ENCODE measurements around the gene RSRC1.
"Not testable (repeated sequence)": the region's sequence is repeated elsewhere in the genome, so short reads cannot be mapped to it uniquely, and the experiment has no call there.

RSRC1 gene

DNA sequence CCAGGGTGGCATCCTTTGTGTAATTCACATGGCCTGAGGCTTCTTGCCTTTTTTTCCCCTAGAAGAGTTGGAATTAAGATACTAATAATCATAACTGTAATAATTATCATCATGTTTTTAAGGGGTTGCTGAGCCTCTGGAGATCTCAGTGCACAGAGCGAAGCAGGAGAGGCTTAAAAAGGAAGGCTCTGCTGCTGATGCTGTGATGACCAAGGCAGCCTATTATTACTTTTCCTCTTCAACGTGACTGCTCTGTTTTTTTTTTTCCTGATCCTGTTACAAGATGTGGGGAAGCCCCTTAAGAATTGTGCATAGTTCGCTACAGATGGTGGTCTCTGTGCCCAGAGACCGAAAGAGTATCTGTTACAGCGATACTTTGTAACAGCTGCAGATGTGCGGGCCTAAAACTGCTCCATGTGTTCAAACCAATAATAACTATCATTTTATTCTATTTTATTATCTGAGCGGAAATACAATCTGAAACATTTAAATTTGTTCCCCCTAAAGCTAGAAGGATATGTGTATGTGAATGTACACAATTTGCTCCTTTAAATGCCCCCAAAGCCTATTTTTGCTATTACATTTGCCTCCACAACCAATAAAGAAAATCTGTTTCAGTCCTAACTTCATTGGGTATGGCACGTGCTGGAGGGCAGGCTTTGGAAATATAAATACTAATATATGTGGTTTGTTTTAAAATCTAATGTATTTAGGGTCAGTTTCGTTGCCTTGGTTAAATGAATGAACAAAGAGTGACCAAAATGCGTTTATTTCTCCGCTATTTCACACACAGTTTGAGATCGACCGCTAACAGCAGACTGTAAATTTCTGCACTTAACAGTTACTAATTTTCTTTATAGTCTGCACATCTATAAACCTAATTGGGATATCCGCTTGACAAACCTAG lies 8.3 kb upstream of the RSRC1 start:
- DNase-seq (ENCODE audit: low spot score), result no peak

DNA sequence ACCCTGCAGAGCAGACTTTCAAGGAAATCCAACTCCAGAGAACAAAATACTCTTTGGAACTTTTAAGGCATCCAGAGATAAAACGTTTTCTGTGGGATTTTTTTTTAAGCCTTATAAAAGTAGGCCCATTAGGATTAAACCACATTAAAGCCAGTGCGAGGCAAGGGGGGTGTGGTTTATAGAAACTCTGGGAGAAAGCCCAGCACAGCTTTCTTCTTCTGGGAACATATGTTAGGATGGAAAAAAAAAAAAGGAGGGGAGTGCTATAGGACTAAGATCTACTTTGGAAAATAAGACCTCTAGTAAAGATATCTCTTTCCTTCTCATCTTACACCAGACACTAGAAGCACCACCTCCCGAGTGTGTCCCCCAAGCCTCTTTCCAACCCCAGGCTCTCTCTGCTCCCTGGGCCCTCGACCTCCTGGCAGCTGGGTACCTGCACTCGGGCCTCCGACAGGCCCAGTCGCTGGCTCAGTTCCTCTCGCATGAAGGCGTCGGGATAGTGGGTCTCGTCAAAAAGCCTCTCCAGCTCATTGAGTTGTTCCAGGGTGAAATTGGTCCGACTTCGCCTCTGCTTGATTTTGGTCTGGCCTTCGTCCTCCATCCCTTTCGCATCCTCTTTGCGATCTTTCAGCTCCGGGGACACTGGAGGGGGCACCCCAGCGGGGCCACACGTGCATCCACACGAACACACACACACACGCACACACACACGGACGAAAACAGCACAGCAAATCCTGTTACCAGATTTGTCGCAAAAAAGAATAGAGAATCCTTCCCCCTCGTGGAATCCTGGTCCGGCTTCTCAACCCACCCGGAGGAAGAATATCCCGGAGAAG lies 7.4 kb upstream of the RSRC1 start:
- DNase-seq (ENCODE audit: low spot score), result no peak

DNA sequence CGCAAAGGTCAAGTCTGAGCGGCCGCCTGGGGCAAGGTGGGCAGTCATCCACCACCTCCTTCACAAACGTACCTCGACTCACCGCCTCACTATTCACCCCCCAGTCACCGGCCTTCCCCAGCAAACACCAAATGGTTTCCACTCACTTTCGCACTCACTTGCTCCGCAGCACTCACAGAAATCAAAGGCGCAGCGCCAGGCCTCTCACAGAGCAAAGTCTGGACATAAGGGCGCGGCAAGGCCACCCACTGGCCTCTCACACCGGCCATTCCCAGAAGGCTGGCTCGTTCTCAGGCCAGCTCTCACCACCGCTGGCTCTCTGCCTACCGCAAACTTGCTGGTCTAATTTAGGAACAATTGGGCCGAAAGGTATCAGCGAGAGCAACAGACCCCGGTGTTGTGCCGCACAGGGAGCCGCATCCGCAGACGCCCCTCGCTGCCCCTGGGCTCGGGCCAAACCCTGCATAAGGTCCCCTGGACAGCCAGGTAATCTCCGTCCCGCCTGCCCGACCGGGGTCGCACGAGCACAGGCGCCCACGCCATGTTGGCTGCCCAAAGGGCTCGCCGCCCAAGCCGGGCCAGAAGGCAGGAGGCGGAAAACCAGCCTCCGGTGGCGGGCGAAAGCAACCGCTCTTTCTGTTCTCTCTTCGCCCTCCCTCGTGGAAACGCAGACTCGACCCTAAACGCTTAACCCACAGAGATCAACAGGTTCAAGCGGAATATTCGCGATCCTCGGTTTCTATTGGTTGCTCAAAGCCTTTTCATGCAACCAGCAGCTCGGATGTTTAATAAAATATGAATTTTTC lies 6.6 kb upstream of the RSRC1 start:
- DNase-seq (ENCODE audit: low spot score), result no peak

DNA sequence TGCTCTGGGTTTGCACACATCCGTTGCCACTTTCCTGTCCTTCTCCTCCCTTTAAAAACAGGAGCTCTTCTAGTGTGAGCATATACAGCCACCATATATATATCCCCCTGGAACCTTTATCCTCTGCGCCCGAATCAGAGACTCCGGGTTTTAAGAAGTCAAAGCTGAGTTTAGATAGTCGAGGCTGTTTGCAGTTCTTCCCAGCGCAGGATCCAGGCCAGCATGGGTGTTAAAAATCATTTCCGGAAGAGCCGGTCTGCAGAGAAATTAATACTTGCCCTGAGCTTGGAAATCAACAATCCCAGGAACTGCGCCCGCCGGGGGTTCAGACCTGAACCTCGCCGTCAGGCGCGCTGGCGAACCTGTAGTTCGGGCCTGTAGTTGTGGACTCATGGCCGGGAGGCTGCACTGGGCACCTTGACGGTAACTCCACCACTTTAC lies 6.0 kb upstream of the RSRC1 start:
- no peak for DNase-seq (ENCODE audit: low spot score)

DNA sequence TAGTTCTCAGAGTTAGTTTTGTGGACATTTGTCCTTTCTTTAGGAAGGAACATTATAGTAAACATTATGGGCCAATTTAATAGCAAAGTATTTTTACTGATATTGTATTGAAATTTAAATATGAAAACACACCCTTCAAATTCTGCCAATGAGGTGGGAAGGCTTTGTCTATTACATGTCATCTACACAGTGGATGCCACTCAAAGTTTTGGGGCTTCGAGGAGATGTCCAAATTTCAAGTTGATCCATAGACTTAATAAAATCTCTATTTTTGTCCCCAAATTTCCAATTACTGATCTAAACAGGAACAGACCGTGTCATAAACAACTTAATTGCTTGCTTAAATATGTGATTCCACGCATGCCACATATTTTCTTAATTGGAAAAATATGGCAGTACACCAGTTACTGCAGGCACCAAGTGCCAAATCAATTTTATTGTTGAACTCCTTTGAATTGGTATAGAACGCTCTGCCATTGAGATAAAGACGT lies 5.4 kb upstream of the RSRC1 start:
- peak; percentile 17 for DNase-seq (ENCODE audit: low spot score)

DNA sequence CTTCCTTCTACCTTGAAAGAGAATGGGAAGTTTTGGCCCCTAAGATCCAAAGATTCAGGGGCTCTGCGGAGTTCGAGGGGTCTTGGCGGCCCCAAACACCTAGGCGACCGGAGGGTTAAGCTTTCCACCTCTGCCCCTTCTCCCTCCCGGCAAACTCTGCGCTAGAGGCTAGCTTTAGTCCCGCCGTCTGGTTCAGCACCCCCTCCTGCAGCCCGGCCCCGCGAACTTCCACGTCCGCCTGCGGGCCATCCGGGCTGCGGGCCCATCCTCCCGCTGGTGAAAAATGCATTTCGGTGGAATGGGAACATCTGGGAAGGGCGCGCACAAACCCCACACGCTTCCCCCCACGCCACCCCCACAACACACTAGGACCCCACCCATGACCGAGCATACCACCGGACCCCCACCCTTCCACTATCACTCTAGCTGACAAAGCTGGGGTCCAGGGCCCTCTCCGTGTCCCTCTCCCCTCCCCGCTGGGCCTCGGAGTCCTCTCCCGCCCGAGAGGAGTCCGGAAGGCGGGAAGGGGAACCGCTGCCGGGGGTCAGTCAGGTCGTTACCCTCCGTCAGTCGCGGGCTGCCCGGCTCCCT lies 4.7 kb upstream of the RSRC1 start:
- no peak for DNase-seq (ENCODE audit: low spot score)

DNA sequence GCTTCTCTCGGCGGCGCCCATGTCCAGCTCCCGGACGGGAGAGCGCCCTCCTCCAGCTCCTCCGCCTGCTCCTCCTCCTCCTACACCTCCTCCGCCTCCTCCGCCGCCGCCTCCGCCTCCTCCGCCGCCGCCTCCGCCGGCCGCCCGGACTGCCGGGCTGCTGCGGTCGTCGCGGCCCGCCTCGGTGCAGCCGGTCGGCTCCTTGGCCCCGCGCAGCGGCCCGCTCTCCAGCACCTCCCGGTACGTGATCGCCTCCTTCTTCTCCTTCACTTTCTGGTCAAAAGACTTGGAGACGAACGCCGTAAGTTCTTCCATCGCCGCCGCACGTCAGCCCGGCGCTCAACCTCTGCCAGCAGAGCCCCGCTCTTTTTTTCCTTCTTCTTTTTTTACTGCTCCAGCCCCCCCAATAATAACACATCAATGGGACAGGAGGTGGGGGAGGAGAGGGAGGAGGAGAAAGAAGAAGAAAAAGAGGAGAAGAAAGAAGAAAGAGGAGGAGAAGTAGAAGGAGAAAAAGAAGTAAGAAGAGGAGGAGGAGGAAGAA lies 4.1 kb upstream of the RSRC1 start:
- DNase-seq (ENCODE audit: low spot score), result no peak

DNA sequence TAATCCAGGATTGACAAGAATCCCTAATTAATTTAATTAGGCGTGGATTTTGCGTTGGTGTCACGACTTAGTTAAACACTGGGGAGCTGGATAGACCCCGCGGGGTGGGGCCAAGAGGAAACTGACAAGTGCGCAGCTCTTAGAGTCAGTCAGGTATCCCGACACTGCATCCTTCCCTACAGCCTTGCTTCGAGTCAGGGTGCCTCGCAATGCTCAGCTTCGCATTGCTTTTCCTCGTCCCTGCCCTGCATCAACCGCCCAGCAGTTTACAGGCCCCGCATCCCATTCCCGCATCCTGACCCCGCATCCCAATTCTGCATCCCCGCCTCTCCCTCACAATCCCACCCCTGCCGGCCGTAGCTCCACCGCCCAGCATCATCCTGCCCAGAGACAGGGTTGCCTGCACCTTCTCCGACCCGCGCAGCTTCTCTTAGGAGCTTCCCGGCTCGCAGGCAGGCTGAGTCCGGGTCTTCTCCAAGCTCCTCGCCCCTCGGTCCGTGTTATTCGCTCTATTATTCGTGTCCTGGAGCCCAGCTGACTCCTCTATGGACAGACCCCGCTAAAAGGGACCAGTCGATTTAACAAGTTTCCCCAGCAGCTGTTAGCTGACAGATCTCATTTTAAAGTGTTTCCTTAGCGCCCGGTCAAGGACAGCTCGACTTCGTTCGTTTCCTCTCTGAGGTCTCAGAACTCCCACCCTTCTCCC lies 3.0 kb upstream of the RSRC1 start:
- DNase-seq (ENCODE audit: low spot score), result peak; percentile 14

DNA sequence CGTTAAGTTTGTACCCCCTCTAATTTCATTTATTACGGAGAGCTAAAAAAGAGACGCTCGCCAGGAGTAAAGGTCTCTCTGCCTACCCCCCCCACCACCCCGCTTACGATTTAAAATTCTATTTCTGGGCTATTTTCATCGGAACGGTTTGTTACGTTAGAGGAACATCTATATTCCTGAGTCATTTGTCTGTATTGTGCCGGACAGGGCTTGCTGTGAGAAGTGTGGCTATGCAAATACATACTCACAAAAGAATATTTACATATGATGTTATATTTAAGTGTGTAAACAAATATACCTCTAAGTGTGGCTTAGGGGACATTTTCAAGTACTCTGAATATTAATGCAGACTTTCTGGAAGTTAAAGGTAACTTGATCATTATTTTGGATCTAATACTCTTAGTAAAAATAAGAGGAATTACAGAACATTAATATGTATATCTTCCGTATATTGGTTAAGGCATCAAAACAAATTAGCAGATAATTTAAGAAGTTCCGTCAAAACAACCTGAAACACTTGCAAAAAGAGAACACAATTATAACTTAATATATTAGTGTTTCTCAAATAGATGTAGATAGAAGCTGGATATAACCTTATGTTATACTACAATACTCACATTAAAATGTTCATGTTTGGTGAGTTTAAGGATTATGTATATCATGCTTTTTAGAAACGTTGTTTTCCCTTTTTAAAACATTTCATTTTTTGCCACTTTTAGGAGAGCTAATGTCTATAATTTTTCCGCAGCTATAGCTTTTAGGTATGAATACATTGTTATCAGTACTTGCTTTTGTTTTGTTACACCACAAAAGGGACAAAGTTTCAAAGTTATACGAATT lies 2.1 kb upstream of the RSRC1 start:
- DNase-seq (ENCODE audit: low spot score), result peak; percentile 17

DNA sequence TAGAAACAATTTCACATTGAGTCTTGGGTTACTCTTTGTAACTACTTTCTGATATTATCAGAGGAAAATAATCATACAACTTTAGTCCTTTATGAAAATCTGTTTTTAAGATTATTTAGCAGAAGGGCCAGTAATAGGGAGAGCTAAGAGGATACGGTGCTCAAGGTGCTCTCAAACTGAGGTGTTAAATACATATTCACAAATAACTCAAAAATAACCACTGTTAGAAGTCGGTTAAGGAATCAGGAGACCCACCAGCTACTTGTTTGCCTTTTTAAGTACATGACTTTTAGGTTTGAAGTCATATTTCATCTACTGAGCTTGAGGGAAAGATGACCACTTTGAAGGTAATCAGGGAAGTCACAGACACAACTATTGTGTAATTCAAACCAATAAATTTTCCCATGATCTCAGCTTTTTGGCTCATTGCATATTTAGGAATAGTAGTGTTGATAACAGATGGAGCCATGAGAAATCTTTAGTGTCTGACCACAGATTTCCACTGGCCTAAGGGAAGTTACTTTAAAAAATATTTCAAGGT lies 1.4 kb upstream of the RSRC1 start:
- DNase-seq (ENCODE audit: low spot score), result peak; percentile 12

DNA sequence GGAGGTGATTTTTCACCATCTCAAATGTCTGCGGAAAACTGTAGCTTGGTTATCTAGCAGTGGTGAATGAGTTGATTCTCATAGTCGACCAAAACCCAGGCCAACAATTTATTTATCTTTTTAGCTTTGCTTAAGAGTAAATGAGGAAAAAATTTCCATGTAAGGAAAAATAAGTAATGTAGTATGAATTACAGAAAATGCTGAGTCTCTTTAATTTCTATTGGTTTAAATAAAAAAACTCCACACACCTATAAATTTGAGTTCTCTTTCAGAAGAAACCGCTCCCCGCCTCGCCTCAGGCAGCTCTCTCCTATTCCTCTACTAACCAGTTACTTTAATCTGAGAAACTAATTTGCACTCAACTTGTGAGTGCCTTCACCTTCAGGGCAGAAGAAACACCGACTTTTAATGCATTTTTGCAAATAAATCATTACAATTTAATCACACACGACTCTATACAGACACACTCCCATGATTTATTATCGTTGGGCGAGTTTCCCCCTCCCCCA lies 540 bp upstream of the RSRC1 start:
- no peak for DNase-seq (ENCODE audit: low spot score)

DNA sequence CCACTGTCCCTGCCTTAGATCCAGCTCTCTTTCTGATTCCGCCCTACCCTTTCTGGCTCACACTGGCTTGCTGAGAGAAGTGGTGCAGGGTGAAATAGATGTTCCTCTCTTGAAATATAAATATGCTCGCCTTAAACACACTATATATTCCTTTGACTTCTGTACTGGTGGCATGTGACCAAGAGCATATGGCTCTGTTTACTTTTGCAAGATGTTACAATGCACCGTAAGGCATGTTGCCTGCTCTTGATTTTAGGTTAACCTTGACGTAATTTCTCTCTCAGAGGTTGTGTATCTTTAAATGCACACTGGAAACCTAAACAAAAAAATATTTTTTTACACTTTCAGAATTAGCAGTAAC lies 749 bp downstream of the RSRC1 start:
- DNase-seq (ENCODE audit: low spot score), result no peak

DNA sequence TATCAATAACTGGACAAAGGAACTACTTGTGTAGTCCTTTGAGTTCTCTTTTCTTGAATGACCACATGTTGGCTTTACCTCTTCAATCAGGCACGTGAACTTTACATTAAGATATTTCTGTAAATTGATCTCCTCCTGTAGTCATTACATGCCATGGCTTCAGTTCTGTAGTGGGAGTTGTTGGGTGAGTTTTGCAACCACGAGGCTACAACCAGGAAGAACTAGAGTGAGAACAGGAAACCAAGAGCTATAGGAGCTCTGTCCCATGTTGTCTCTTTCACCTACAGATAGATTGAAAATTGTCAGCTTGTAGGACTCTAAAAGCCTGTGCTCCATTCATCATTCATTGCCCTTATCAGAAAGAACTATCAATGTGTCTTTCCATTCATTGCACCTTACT lies 2.0 kb downstream of the RSRC1 start:
- DNase-seq (ENCODE audit: low spot score), result no peak

DNA sequence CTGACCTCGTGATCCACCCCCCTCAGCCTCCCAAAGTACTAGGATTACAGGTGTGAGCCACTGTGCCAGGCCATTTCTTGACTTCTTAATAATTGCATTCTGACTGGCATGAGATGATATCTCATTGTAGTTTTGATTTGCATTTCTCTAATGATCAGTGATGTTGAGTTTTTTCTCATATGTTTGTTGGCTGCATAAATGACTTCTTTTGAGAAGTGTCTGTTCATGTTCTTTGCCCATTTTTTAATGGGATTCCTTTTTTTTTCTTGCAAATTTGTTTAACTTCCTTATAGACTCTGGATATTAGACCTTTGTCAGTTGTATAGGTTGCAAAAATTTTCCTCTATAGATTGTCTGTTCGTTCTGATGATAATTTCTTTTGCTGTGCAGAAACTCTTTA lies 3.7 kb downstream of the RSRC1 start:
- not testable (repeated sequence) for DNase-seq (ENCODE audit: low spot score)

DNA sequence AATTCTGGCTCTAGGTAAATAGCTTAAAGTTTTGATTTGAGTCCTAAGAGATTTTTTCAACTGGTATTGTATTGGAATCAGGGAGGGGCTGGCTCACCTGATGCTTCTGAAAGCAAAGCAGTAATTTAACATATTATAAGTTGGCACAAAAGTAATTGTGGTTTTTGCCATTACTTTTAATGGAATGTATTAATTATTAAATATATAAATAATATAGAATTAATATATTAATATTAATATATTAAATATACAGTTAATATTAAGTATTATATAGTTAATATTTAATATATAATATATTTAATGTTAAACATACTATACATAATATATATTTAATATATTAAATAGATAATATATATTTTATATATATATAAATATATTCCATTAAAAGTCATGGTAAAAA lies 10.4 kb downstream of the RSRC1 start:
- DNase-seq (ENCODE audit: low spot score), result no peak

DNA sequence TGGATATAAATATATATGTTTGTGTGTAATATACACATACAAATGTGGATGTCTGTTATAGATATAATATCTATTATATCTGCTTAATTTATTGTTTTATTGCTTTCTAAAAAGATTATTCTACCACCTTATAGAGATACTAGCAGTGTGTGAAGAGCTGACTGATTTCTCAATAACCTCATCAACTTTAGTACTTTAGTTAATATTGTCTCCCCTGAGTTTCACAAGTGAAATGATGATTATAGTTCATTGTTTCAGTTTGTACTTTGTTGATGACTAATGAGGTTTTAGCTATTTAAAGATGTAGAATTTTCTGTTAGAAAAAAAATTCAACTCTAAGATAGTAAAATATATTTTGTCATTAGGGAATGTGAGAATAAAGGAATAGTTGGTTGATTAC lies 11.4 kb downstream of the RSRC1 start:
- no peak for DNase-seq (ENCODE audit: low spot score)

DNA sequence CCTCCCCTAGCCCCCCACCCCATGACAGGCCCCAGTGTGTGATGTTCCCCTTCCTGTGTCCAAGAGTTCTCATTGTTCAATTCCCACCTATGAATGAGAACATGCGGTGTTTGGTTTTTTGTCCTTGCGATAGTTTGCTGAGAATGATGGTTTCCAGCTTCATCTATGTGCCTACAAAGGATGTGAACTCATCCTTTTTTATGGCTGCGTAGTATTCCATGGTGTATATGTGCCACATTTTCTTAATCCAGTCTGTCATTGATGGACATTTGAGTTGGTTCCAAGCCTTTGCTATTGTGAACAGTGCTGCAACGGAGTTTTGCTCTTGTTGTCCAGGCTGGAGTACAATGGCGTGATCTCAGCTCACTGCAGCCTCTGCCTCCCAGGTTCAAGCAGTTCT lies 12.8 kb downstream of the RSRC1 start:
- not testable (repeated sequence) for DNase-seq (ENCODE audit: low spot score)

DNA sequence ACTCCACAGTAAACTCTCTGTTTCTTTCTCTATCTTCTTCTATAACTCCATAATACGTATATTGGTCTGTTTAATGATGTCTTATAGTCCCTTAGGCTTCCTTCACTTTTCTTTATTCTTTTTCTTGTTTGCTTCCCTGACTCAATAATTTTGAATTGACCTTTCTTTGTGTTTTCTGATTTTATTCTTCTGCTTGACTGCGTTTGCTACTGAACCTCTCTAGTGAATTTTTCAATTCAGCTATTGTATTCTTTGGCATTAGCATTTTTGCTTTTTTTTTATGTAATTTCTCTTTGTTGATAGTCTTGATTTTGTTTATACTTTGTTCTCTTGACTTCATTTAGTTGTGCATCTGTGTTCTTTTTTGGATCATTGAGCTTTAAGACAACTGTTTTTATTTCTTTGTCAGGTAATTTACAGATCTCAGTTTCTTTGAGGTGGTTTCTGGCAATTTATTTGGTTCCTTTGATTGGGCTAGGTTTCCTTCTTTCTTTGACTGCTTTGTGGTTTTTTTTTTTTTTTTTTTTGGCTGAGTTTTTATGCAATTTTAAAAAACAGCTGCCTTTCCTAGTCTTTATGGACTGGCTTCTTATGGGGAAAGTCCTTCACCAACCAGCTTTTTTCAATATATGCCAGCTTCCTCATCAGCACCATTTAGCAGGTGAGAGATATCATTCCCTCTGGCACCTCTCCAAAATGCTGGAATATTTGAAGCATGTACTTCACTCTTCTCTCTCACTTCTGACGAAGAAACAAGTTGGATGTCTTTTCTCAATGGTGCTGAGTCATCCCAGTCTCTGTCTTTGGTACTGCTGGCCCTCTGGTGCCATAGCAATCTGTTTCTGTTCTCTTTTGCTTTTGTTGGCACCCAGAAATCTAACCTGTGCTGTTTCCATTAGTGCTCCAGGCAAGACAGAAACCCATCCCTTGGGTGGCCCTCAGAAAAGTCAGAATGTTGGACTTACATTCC lies 17.6 kb downstream of the RSRC1 start:
- DNase-seq (ENCODE audit: low spot score), result peak; percentile 39

Measured in hematopoietic multipotent progenitor cell treated with erythropoietin and hydrocortisone succinate and interleukin-3 and kit ligand, for 17 days (in vitro differentiated cells).